HPDE6-E6E7 (cell line): Measurements from ENCODE around the gene AKR1B15.
"Not testable (repeated sequence)": the region's sequence is repeated elsewhere in the genome, so short reads cannot be mapped to it uniquely, and the experiment has no call there.

Experiments
- DNase-seq: peaks from one replicate; pipeline ENCODE4 v3.0.0; 2011; ENCODE audit warnings: missing footprints; ENCODE audit errors: extremely low spot score

The AKR1B15 gene

GRCh38 chr7:134548877-134549276, at the start of gene AKR1B15:
Gene AKR1B15 (plus strand): TSS chr7:134549110. CDS start chr7:134564620, 15,510 bp downstream.
- no peak for DNase-seq

GRCh38 chr7:134500406-134500805, 48.5 kb upstream of the AKR1B15 start:
- no peak for DNase-seq

- DNase-seq = no peak
Observed at GRCh38 chr7:134500982-134501381, 47.9 kb upstream of the AKR1B15 start.

GRCh38 chr7:134502463-134503371, 46.2 kb upstream of the AKR1B15 start:
- DNase-seq = no peak

- no peak for DNase-seq
Observed at GRCh38 chr7:134504660-134505164, 44.2 kb upstream of the AKR1B15 start.

GRCh38 chr7:134505856-134506255, 43.1 kb upstream of the AKR1B15 start:
- DNase-seq = peak; percentile 59

- no peak for DNase-seq
Observed at GRCh38 chr7:134509010-134509409, 39.9 kb upstream of the AKR1B15 start.

GRCh38 chr7:134510646-134511045, 38.3 kb upstream of the AKR1B15 start:
- DNase-seq = no peak

GRCh38 chr7:134512271-134512670, 36.6 kb upstream of the AKR1B15 start:
- DNase-seq = peak; percentile 12

- DNase-seq = peak; percentile 58
Observed at GRCh38 chr7:134513169-134513752, 35.6 kb upstream of the AKR1B15 start.

- DNase-seq = no peak
Observed at GRCh38 chr7:134514106-134514505, 34.8 kb upstream of the AKR1B15 start.

GRCh38 chr7:134514663-134515062, 34.2 kb upstream of the AKR1B15 start:
- peak; percentile 36 for DNase-seq

GRCh38 chr7:134515569-134516468, 33.1 kb upstream of the AKR1B15 start:
- DNase-seq = peak; percentile 47

GRCh38 chr7:134520130-134520529, 28.8 kb upstream of the AKR1B15 start:
- no peak for DNase-seq

- DNase-seq = no peak
Observed at GRCh38 chr7:134522601-134523000, 26.3 kb upstream of the AKR1B15 start.

GRCh38 chr7:134525449-134525848, 23.5 kb upstream of the AKR1B15 start:
- not testable (repeated sequence) for DNase-seq

- DNase-seq = peak; percentile 26
Observed at GRCh38 chr7:134526552-134527248, 22.2 kb upstream of the AKR1B15 start.

GRCh38 chr7:134527979-134528371, 20.9 kb upstream of the AKR1B15 start:
- DNase-seq = no peak

GRCh38 chr7:134528749-134529148, 20.2 kb upstream of the AKR1B15 start:
- no peak for DNase-seq

GRCh38 chr7:134530460-134530859, 18.4 kb upstream of the AKR1B15 start:
- no peak for DNase-seq
